Measurements from ENCODE around the gene PTPN14.

PTPN14 gene

GRCh38 chr1:214326406-214326805, 225.0 kb downstream of the PTPN14 start:
- no peak for DNase-seq

- no peak for DNase-seq
Observed at GRCh38 chr1:214324896-214325800, 226.3 kb downstream of the PTPN14 start.

- no peak for DNase-seq
Observed at GRCh38 chr1:214321705-214322453, 229.5 kb downstream of the PTPN14 start.

GRCh38 chr1:214319938-214320337, 231.5 kb downstream of the PTPN14 start:
- no peak for DNase-seq

GRCh38 chr1:214318956-214319736, 232.3 kb downstream of the PTPN14 start:
- no peak for DNase-seq

- no peak for DNase-seq
Observed at GRCh38 chr1:214318356-214318755, 233.0 kb downstream of the PTPN14 start.

GRCh38 chr1:214317734-214318133, 233.7 kb downstream of the PTPN14 start:
- no peak for DNase-seq

- DNase-seq: no peak
Observed at GRCh38 chr1:214317300-214317699, 234.1 kb downstream of the PTPN14 start.

- DNase-seq: no peak
Observed at GRCh38 chr1:214316593-214316992, 234.8 kb downstream of the PTPN14 start.

- no peak for DNase-seq
Observed at GRCh38 chr1:214314178-214314843, 237.1 kb downstream of the PTPN14 start.

- no peak for DNase-seq
Observed at GRCh38 chr1:214312530-214313051, 238.8 kb downstream of the PTPN14 start.

GRCh38 chr1:214310777-214311690, 240.4 kb downstream of the PTPN14 start:
- no peak for DNase-seq

GRCh38 chr1:214310010-214310409, 241.4 kb downstream of the PTPN14 start:
- DNase-seq: no peak

GRCh38 chr1:214306269-214306668, 245.1 kb downstream of the PTPN14 start:
- no peak for DNase-seq

- DNase-seq: no peak
Observed at GRCh38 chr1:214305164-214305751, 246.1 kb downstream of the PTPN14 start.

GRCh38 chr1:214303141-214303930, 248.1 kb downstream of the PTPN14 start:
- DNase-seq: no peak

GRCh38 chr1:214301526-214301925, 249.9 kb downstream of the PTPN14 start:
- no peak for DNase-seq

GRCh38 chr1:214300149-214300780, 251.1 kb downstream of the PTPN14 start:
- DNase-seq: no peak
